HL-60 (cell line): ENCODE data around the gene FAT1.

Source experiments
- DNase-seq, 2 experiments: peaks; one replicate each; pipeline ENCODE4 v3.0.0-alpha.2; 2010 to 2020; ENCODE audit warnings: low read depth in 1 of 2, low spot score in 1 of 2
- H3K27ac ChIP-seq: fragments of 250-450 bp; sonication (Bioruptor Pico); replicated peaks from 2 replicates; pipeline ENCODE4 v1.5.1; 2020; ENCODE audit warnings: mild to moderate bottlenecking, moderate library complexity
- H3K27me3 ChIP-seq: fragments of 250-450 bp; sonication (Bioruptor Pico); 2 replicates; pipeline ENCODE4 v1.5.1; 2021; ENCODE audit warnings: mild to moderate bottlenecking, moderate library complexity; ENCODE audit not compliant: insufficient read depth, poor library complexity, severe bottlenecking
- H3K4me3 ChIP-seq: replicated peaks from 2 replicates; pipeline ENCODE4 v1.5.1; 2011; ENCODE audit warnings: mild to moderate bottlenecking, control low read depth, low read length; ENCODE audit not compliant: insufficient read depth
- GABPA ChIP-seq: IDR thresholded peaks from 2 replicates; pipeline ENCODE4 v1.6.1; 2012; ENCODE audit warnings: low read depth
- POLR2AphosphoS5 ChIP-seq: IDR thresholded peaks from 2 replicates; pipeline ENCODE4 v1.6.1; 2012; ENCODE audit warnings: low read depth
- SPI1 ChIP-seq: IDR thresholded peaks from 2 replicates; pipeline ENCODE4 v1.6.1; 2012; ENCODE audit warnings: low read depth, mild to moderate bottlenecking, borderline replicate concordance
- long read RNA-seq: library from polyadenylated mRNA; unstranded; transcript quantifications from one replicate; pipeline ENCODE4 v2.0.0, GENCODE V29; 2020
- TF ChIP-seq, protein P1 (sequence below): IDR thresholded peaks from one replicate; pipeline ENCODE4 v1.5.1; 2011; ENCODE audit warnings: low read length, control low read depth, inconsistent platforms; ENCODE audit not compliant: insufficient read depth
- TF ChIP-seq, protein P2 (sequence below): IDR thresholded peaks from 2 replicates; pipeline ENCODE4 v1.6.1; 2012; ENCODE audit warnings: low read depth; ENCODE audit not compliant: insufficient replicate concordance

Gene FAT1, protein sequence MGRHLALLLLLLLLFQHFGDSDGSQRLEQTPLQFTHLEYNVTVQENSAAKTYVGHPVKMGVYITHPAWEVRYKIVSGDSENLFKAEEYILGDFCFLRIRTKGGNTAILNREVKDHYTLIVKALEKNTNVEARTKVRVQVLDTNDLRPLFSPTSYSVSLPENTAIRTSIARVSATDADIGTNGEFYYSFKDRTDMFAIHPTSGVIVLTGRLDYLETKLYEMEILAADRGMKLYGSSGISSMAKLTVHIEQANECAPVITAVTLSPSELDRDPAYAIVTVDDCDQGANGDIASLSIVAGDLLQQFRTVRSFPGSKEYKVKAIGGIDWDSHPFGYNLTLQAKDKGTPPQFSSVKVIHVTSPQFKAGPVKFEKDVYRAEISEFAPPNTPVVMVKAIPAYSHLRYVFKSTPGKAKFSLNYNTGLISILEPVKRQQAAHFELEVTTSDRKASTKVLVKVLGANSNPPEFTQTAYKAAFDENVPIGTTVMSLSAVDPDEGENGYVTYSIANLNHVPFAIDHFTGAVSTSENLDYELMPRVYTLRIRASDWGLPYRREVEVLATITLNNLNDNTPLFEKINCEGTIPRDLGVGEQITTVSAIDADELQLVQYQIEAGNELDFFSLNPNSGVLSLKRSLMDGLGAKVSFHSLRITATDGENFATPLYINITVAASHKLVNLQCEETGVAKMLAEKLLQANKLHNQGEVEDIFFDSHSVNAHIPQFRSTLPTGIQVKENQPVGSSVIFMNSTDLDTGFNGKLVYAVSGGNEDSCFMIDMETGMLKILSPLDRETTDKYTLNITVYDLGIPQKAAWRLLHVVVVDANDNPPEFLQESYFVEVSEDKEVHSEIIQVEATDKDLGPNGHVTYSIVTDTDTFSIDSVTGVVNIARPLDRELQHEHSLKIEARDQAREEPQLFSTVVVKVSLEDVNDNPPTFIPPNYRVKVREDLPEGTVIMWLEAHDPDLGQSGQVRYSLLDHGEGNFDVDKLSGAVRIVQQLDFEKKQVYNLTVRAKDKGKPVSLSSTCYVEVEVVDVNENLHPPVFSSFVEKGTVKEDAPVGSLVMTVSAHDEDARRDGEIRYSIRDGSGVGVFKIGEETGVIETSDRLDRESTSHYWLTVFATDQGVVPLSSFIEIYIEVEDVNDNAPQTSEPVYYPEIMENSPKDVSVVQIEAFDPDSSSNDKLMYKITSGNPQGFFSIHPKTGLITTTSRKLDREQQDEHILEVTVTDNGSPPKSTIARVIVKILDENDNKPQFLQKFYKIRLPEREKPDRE (N-terminal part only)
- long read RNA-seq, partial matches to known transcripts: 1 of 4 reads
- long read RNA-seq, other reads (novel, unspliced or antisense): 3 of 4 reads

DNA sequence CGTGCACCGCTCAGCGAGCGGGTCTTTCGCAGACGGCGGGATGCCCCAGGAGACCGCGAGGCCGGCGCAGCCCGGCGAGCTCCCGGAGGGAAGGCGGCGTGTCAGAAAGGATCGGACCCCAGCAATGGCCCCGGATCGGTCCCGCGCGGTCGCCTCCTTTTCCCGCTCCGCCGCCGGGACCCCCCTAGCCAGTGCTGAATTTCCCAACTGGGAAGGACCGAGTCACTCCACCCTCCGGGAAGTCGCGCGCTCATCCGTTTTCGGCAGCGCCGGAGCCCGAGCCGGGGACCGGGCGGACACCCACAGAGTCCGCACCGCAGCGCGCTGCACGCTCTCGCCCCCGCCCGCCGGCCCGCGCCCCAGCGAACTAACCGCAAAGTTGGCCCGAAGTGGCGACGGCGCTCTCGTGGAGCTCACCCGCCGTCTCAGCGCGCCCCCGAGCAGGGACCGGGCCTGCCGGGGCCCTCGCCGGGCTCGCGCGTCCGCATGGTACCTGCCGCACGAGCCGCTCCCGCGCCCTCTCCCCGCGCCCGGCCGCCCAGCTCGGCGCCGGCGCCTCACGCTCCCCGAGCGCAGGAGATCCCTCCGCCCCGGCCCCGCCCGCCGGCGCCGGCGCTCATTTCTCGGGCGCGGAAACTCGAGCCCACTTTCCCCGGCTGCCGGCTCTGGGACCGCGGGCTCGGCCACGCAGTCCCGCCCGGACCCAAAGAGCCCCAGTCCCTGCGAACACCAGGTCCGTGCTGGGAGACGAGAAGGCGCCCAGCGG lies at the start of gene FAT1:
FAT1 (minus strand) TSS at position 565 of the 766 bp plus-strand sequence. CDS start 14,029 bp downstream, outside the sequence.
- TF ChIP-seq POLR2AphosphoS5 (no peak), SPI1 (no peak), GABPA (no peak)
- TF ChIP-seq, protein P1, sequence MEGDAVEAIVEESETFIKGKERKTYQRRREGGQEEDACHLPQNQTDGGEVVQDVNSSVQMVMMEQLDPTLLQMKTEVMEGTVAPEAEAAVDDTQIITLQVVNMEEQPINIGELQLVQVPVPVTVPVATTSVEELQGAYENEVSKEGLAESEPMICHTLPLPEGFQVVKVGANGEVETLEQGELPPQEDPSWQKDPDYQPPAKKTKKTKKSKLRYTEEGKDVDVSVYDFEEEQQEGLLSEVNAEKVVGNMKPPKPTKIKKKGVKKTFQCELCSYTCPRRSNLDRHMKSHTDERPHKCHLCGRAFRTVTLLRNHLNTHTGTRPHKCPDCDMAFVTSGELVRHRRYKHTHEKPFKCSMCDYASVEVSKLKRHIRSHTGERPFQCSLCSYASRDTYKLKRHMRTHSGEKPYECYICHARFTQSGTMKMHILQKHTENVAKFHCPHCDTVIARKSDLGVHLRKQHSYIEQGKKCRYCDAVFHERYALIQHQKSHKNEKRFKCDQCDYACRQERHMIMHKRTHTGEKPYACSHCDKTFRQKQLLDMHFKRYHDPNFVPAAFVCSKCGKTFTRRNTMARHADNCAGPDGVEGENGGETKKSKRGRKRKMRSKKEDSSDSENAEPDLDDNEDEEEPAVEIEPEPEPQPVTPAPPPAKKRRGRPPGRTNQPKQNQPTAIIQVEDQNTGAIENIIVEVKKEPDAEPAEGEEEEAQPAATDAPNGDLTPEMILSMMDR: no peak
- TF ChIP-seq, protein P2, sequence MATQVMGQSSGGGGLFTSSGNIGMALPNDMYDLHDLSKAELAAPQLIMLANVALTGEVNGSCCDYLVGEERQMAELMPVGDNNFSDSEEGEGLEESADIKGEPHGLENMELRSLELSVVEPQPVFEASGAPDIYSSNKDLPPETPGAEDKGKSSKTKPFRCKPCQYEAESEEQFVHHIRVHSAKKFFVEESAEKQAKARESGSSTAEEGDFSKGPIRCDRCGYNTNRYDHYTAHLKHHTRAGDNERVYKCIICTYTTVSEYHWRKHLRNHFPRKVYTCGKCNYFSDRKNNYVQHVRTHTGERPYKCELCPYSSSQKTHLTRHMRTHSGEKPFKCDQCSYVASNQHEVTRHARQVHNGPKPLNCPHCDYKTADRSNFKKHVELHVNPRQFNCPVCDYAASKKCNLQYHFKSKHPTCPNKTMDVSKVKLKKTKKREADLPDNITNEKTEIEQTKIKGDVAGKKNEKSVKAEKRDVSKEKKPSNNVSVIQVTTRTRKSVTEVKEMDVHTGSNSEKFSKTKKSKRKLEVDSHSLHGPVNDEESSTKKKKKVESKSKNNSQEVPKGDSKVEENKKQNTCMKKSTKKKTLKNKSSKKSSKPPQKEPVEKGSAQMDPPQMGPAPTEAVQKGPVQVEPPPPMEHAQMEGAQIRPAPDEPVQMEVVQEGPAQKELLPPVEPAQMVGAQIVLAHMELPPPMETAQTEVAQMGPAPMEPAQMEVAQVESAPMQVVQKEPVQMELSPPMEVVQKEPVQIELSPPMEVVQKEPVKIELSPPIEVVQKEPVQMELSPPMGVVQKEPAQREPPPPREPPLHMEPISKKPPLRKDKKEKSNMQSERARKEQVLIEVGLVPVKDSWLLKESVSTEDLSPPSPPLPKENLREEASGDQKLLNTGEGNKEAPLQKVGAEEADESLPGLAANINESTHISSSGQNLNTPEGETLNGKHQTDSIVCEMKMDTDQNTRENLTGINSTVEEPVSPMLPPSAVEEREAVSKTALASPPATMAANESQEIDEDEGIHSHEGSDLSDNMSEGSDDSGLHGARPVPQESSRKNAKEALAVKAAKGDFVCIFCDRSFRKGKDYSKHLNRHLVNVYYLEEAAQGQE: no peak
- peak; percentile 13 to 56 for DNase-seq
- Histone ChIP-seq H3K27me3 (peaks cover 44% of the 10 kb centered on the region), H3K27ac (peak within 1 kb of the TSS; percentile 30; the same call in 1 of the 2 replicates), H3K4me3 (peak within 1 kb of the TSS; percentile 79)

DNA sequence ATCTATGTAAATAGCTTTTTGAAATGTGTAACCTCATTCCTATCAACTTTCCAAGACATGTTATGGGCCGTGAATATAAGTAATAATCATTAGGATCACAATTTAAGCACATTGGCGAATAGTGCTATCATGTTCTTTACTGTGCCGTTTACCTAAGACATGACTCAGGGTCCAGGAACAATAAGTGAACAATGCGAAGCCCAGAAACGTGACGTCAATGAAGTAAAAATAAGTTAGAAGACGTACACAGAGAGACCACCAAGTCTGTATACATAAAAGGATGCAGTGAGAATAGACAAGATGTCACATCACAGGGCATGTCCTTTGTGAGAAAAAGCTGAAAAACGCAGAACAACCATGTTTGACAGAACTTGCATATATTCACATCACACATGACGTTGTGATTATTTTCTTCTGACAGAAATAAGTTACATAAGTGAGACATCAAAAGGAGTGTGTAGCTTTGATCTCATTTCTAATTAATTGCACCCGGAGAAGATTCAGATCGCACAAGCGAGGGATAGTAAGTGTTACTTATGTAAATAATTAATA lies 49.4 kb upstream of the FAT1 start:
- no peaks in the 10 kb centered on the region for H3K27me3 ChIP-seq
- no peak overlapping the region for H3K27ac ChIP-seq
- DNase-seq: no peak
- no peak overlapping the region for H3K4me3 ChIP-seq
- TF ChIP-seq, protein P1: no peak
- TF ChIP-seq, protein P2: no peak
- no peak for TF ChIP-seq POLR2AphosphoS5
- no peak for TF ChIP-seq GABPA
- no peak for TF ChIP-seq SPI1
